ENCODE data around the gene MOSPD3.

GRCh38 chr7:100599911-100600729 lies 12.2 kb upstream of the MOSPD3 start:
- TF ChIP-seq CTCF (IDR thresholded peaks at IDR 0.05): no peak
- TF ChIP-seq POLR2A (IDR thresholded peaks at IDR 0.05): no peak
